Activated naive CD8-positive, alpha-beta T cell treated with anti-CD3 and anti-CD28 coated beads, Interleukin-2, amount 10 ng/mL, durations not matched to agents 7 days and 5 days (primary cell): ENCODE data around the gene TEX48. TPM values are rescaled to one million over a fixed set of nuclear protein-coding genes. Genes with fewer than 3 reads are reported as not detected.
A peak's percentile ranks its signal among the peaks of the same experiment; 100 is the strongest.

Experiments
- ATAC-seq: fragments of 150-1000 bp; cut with Tn5 transposase; one replicate; pipeline ENCODE4 v1.10.0; 2021; ENCODE audit warnings: low read depth, moderate library complexity
- POLR2A ChIA-PET: fragments of 350-600 bp; sonication (Branson Sonifier 250); formaldehyde crosslinking; loops from one replicate; lab custom pipeline; 2021; ENCODE audit warnings: antibody characterized with exemption; lab: Charles Lee
- DNase-seq: peaks from one replicate; pipeline ENCODE4 v3.0.0; 2021
- H3K27ac Mint-ChIP-seq: one replicate; pipeline ENCODE4 v1.8.0; 2022; ENCODE audit warnings: mild to moderate bottlenecking, mixed read lengths
- H3K27me3 Mint-ChIP-seq: one replicate; pipeline ENCODE4 v1.8.0; 2022; ENCODE audit warnings: mild to moderate bottlenecking, moderate library complexity, mixed read lengths
- H3K36me3 Mint-ChIP-seq: one replicate; pipeline ENCODE4 v1.8.0; 2021; ENCODE audit warnings: mild to moderate bottlenecking, mixed read lengths
- H3K4me1 Mint-ChIP-seq: one replicate; pipeline ENCODE4 v1.8.0; 2021; ENCODE audit warnings: mixed read lengths
- H3K4me3 Mint-ChIP-seq: one replicate; pipeline ENCODE4 v1.8.0; 2022; ENCODE audit warnings: mild to moderate bottlenecking, moderate library complexity, mixed read lengths
- H3K9me3 Mint-ChIP-seq: one replicate; pipeline ENCODE4 v1.8.0; 2021; ENCODE audit warnings: mixed read lengths
- total RNA-seq, 2 experiments: library from RNA; stranded (reverse); gene quantifications; one replicate each; pipeline ENCODE4 v1.2.3, GENCODE V29; 2021

The TEX48 gene
- total RNA-seq, 2 experiments from 2014 or later: not detected

- Mint-ChIP-seq H3K4me3 (peak overlapping the region; percentile 38), H3K4me1 (peaks cover 82% of the 10 kb centered on the region), H3K27ac (peak overlapping the region; percentile 99), H3K9me3 (peaks cover 4% of the 10 kb centered on the region), H3K36me3 (peaks cover 38% of the 10 kb centered on the region), H3K27me3 (no peaks in the 10 kb centered on the region)
- ATAC-seq (peak; percentile 93), DNase-seq (peak; percentile 57)
- POLR2A ChIA-PET: interaction anchor here (0.7 to 5.9 kb wide), 18 partner anchors 8 to 304 kb away, joined by 3 to 89 read pairs (median 7); partner anchors contain the start of genes AKNA, ATP6V1G1, TEX48 and TNFSF8
Observed at GRCh38 chr9:114691046-114691955, 9.3 kb upstream of the TEX48 start.

- POLR2A ChIA-PET: interaction anchor here (0.7 to 5.9 kb wide), 14 partner anchors 8 to 303 kb away, joined by 3 to 89 read pairs (median 8); partner anchors contain the start of genes AKNA, ATP6V1G1, TEX48 and TNFSF8
- Mint-ChIP-seq H3K4me3 (peak overlapping the region; percentile 38), H3K9me3 (peaks cover 8% of the 10 kb centered on the region), H3K36me3 (peaks cover 43% of the 10 kb centered on the region), H3K27me3 (no peaks in the 10 kb centered on the region), H3K4me1 (peaks cover 83% of the 10 kb centered on the region), H3K27ac (peak overlapping the region; percentile 99)
- ATAC-seq: no peak
- DNase-seq: no peak
Observed at GRCh38 chr9:114690308-114690707, 8.3 kb upstream of the TEX48 start.

- no peak for ATAC-seq
- no peak for DNase-seq
- peaks cover 81% of the 10 kb centered on the region for H3K4me1 Mint-ChIP-seq
- peak overlapping the region; percentile 99 for H3K27ac Mint-ChIP-seq
- H3K27me3 Mint-ChIP-seq: no peaks in the 10 kb centered on the region
- POLR2A ChIA-PET: interaction anchor here (1.6 to 5.9 kb wide), 7 partner anchors 10 to 303 kb away, joined by 8 to 89 read pairs (median 19); partner anchors contain the start of genes AKNA and TNFSF8
- peaks cover 43% of the 10 kb centered on the region for H3K36me3 Mint-ChIP-seq
- peak overlapping the region; percentile 12 for H3K4me3 Mint-ChIP-seq
- peaks cover 8% of the 10 kb centered on the region for H3K9me3 Mint-ChIP-seq
Observed at GRCh38 chr9:114689813-114690212, 7.8 kb upstream of the TEX48 start.

- H3K36me3 Mint-ChIP-seq: peaks cover 43% of the 10 kb centered on the region
- peak overlapping the region; percentile 99 for H3K27ac Mint-ChIP-seq
- H3K4me1 Mint-ChIP-seq: peaks cover 80% of the 10 kb centered on the region
- DNase-seq (no peak), ATAC-seq (no peak)
- H3K27me3 Mint-ChIP-seq: no peaks in the 10 kb centered on the region
- no peak overlapping the region for H3K4me3 Mint-ChIP-seq
- POLR2A ChIA-PET: interaction anchor here (1.1 to 5.9 kb wide), 4 partner anchors 8 to 302 kb away, joined by 3 to 89 read pairs (median 24); partner anchors contain the start of gene AKNA
- peaks cover 10% of the 10 kb centered on the region for H3K9me3 Mint-ChIP-seq
Observed at GRCh38 chr9:114688909-114689610, 7.1 kb upstream of the TEX48 start.

GRCh38 chr9:114688379-114688778 is 6.4 kb upstream of the TEX48 start:
- Mint-ChIP-seq H3K9me3 (peaks cover 10% of the 10 kb centered on the region), H3K4me1 (peaks cover 75% of the 10 kb centered on the region), H3K27me3 (no peaks in the 10 kb centered on the region), H3K4me3 (no peak overlapping the region), H3K36me3 (peaks cover 43% of the 10 kb centered on the region), H3K27ac (peak overlapping the region; percentile 99)
- POLR2A ChIA-PET: interaction anchor here (1.1 to 5.9 kb wide), 3 partner anchors 9 to 240 kb away, joined by 3 to 89 read pairs (median 4); no protein-coding TSS in a partner anchor
- DNase-seq: no peak
- no peak for ATAC-seq

DNA sequence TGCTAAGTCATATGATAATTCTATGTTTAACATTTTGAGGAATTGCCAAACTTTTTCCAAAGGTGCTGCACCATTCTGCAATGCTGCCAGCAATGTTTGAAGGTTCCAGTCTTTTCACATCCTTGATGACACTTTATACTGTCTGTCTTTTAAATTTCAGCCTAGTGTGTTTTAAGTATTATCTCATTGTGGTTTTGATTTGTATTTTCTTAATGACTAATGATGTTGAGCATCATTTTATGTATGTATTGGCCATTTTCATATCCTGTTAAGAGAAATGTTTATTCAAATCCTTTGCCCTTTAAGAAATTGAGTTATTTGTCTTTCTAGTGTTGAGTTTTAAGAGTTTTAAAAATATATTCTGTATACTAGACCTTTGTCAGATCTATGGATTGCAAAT is 5.0 kb upstream of the TEX48 start:
- ATAC-seq (no peak), DNase-seq (no peak)
- H3K4me1 Mint-ChIP-seq: peaks cover 72% of the 10 kb centered on the region
- H3K27me3 Mint-ChIP-seq: no peaks in the 10 kb centered on the region
- POLR2A ChIA-PET: no interaction called here
- peaks cover 40% of the 10 kb centered on the region for H3K36me3 Mint-ChIP-seq
- peak overlapping the region; percentile 40 for H3K27ac Mint-ChIP-seq
- peaks cover 10% of the 10 kb centered on the region for H3K9me3 Mint-ChIP-seq
- H3K4me3 Mint-ChIP-seq: no peak overlapping the region

DNA sequence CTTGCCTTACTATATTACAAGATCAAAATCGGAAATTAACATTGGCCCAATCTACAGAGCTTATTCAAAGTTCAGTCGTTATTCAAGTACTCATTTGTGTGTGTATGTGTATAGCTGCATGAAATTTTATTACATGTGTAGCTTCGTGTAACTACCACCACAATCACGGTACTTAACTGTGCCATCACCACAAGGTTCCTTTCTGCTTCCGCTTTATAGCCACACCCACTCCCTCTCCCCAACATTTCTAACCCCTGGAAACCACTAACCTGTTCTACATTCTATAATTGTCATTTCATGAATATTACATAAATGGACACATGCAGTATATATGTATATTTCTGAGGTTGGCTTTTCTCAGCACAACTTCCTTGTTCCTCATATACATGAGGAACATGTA is 4.0 kb upstream of the TEX48 start:
- no peak for DNase-seq
- H3K27ac Mint-ChIP-seq: peak overlapping the region; percentile 76
- peaks cover 70% of the 10 kb centered on the region for H3K4me1 Mint-ChIP-seq
- peaks cover 40% of the 10 kb centered on the region for H3K36me3 Mint-ChIP-seq
- no peaks in the 10 kb centered on the region for H3K27me3 Mint-ChIP-seq
- peak overlapping the region; percentile 22 for H3K4me3 Mint-ChIP-seq
- POLR2A ChIA-PET: interaction anchor here (0.6 to 2.1 kb wide), 5 partner anchors 11 to 243 kb away, joined by 3 to 16 read pairs (median 5); no protein-coding TSS in a partner anchor
- no peak for ATAC-seq
- peaks cover 10% of the 10 kb centered on the region for H3K9me3 Mint-ChIP-seq

- POLR2A ChIA-PET: interaction anchor here (1.1 to 1.9 kb wide), 2 partner anchors 35 to 39 kb away, joined by 3 to 9 read pairs; no protein-coding TSS in a partner anchor
- DNase-seq (no peak), ATAC-seq (no peak)
- Mint-ChIP-seq H3K27me3 (no peaks in the 10 kb centered on the region), H3K4me1 (peaks cover 52% of the 10 kb centered on the region), H3K36me3 (peaks cover 38% of the 10 kb centered on the region), H3K4me3 (no peak overlapping the region), H3K27ac (no peak overlapping the region), H3K9me3 (peaks cover 10% of the 10 kb centered on the region)
Observed at GRCh38 chr9:114684036-114684435, 2.0 kb upstream of the TEX48 start.

GRCh38 chr9:114682846-114683245 is 854 bp upstream of the TEX48 start:
- Mint-ChIP-seq H3K4me3 (no peak overlapping the region), H3K36me3 (peaks cover 27% of the 10 kb centered on the region), H3K27ac (peak overlapping the region; percentile 10), H3K4me1 (peaks cover 43% of the 10 kb centered on the region), H3K9me3 (peaks cover 6% of the 10 kb centered on the region), H3K27me3 (no peaks in the 10 kb centered on the region)
- POLR2A ChIA-PET: interaction anchor here (0.9 to 2.0 kb wide), 9 partner anchors 8 to 247 kb away, joined by 3 to 9 read pairs (median 5); partner anchors contain the start of gene TNFSF8
- no peak for ATAC-seq
- DNase-seq: no peak

- ATAC-seq (no peak), DNase-seq (no peak)
- peaks cover 34% of the 10 kb centered on the region for H3K4me1 Mint-ChIP-seq
- POLR2A ChIA-PET: interaction anchor here (0.7 to 2.0 kb wide), 4 partner anchors 219 to 334 kb away, joined by 3 to 10 read pairs (median 5); partner anchors contain the start of gene TNFSF8
- no peaks in the 10 kb centered on the region for H3K27me3 Mint-ChIP-seq
- no peak overlapping the region for H3K4me3 Mint-ChIP-seq
- H3K27ac Mint-ChIP-seq: no peak overlapping the region
- peaks cover 9% of the 10 kb centered on the region for H3K36me3 Mint-ChIP-seq
- peaks cover 2% of the 10 kb centered on the region for H3K9me3 Mint-ChIP-seq
Observed at GRCh38 chr9:114680259-114681001, 1.6 kb downstream of the TEX48 start.

DNA sequence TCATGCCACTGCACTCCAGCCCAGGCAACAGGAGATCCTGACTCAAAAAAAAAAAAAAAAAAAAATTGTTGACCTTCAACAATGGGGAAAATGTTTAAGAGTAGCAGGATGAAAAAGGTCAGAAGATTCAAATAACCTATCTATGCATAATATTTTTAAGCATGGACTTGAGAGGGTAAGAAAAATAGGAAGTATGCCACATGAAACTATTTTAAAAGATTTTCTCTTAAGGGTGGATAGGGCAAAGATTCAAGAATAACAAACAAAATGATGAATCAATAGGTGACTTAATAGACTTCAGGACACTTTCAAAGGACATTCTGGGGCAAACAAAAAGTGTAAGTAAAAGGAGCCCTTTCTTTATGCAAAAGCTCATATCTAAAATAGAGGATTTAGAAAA is 3.2 kb downstream of the TEX48 start:
- peaks cover 9% of the 10 kb centered on the region for H3K36me3 Mint-ChIP-seq
- POLR2A ChIA-PET: no interaction called here
- no peak for DNase-seq
- no peaks in the 10 kb centered on the region for H3K27me3 Mint-ChIP-seq
- H3K4me3 Mint-ChIP-seq: no peak overlapping the region
- H3K4me1 Mint-ChIP-seq: peaks cover 33% of the 10 kb centered on the region
- H3K27ac Mint-ChIP-seq: no peak overlapping the region
- H3K9me3 Mint-ChIP-seq: peaks cover 3% of the 10 kb centered on the region
- ATAC-seq: no peak

- H3K4me3 Mint-ChIP-seq: no peak overlapping the region
- peaks cover 9% of the 10 kb centered on the region for H3K36me3 Mint-ChIP-seq
- H3K9me3 Mint-ChIP-seq: peaks cover 3% of the 10 kb centered on the region
- peaks cover 31% of the 10 kb centered on the region for H3K4me1 Mint-ChIP-seq
- no peak for ATAC-seq
- POLR2A ChIA-PET: no interaction called here
- no peaks in the 10 kb centered on the region for H3K27me3 Mint-ChIP-seq
- no peak for DNase-seq
- H3K27ac Mint-ChIP-seq: no peak overlapping the region
Observed at GRCh38 chr9:114678130-114678529, 3.9 kb downstream of the TEX48 start.
